Cortex of kidney (tissue), 1 donor: ENCODE data around the gene RAB22A.
"Not testable (repeated sequence)": the region's sequence is repeated elsewhere in the genome, so short reads cannot be mapped to it uniquely, and the experiment has no call there.

Experiments used
- DNase-seq: peaks from one replicate; lab custom pipeline; 2025; lab: John Stamatoyannopoulos, UW

RAB22A gene

GRCh38 chr20:58344741-58345140, 35.2 kb downstream of the RAB22A start:
- DNase-seq, result no peak

- DNase-seq, result no peak
Observed at GRCh38 chr20:58349570-58349969, 40.1 kb downstream of the RAB22A start.

- no peak for DNase-seq
Observed at GRCh38 chr20:58352468-58352867, 43.0 kb downstream of the RAB22A start.

- DNase-seq, result no peak
Observed at GRCh38 chr20:58359441-58359840, 49.9 kb downstream of the RAB22A start.

DNA sequence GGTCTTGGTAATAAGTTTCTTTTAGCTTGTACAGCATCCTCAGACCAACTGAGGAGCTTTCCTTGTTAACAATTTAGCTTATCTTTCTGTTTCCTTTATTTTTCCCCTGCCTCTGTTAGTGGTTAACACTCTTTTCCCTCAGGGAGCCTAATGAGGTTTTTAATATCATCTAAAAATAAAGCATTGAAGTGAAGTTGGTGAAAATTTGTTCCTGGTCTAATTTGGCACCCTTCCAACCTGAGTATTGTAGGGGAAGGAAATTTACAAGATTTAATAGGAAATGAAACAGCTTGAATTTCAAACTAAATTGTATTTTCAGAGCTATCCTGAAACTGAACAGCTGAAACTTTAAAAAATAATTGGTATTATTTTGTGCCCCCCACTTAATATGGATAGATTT, 51.4 kb downstream of the RAB22A start:
- DNase-seq, result no peak

DNA sequence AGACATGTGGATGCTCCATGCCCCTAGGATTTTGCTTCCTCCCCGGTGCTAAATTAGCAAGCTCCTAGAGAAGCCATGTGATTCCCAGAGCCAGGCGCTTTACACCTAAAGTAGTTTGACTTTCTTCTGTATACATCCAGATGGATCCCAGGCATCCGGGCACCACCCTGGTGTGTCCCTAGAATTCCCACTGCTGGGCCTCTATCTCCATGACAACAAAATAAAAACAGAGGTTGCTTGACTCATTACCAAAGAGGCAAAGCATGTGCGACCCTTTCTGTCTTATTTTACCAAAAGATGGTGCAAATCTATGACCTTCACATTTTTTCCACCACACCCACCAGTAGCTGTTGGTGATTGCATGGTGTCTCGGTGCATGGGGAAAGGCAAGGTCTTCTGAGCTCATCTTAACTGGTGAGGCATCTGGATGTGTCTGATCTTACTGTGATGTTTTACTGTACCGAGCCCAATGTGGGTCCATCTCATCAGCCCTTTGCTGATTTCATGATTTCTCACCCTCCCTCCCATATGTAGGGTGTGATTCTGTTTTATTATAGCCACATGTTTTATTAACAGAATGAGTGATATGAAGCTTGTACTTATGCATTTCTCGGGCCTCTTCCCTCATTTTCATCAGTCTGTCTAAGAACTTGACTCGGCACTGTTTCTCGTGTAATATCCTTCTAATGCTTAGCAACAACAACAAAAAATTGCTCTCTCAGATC, 52.1 kb downstream of the RAB22A start:
- no peak for DNase-seq

DNA sequence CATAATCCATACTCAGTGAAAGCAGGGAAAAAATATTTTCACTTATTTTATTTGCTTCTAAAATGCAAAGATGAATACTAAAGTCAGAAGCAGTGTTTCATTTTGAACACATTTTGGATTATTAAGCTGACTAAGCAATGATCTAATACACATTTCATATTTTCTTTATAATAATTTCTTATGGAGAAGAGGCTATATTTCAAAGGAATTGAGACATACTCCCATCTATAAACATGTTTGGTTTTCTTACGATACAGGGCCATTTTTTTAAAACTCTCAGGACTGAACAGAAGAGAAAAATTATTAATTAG, 52.6 kb downstream of the RAB22A start:
- no peak for DNase-seq

- no peak for DNase-seq
Observed at GRCh38 chr20:58362970-58363369, 53.5 kb downstream of the RAB22A start.

GRCh38 chr20:58366866-58367265, 57.4 kb downstream of the RAB22A start:
- no peak for DNase-seq

- DNase-seq, result no peak
Observed at GRCh38 chr20:58372806-58373205, 63.3 kb downstream of the RAB22A start.

DNA sequence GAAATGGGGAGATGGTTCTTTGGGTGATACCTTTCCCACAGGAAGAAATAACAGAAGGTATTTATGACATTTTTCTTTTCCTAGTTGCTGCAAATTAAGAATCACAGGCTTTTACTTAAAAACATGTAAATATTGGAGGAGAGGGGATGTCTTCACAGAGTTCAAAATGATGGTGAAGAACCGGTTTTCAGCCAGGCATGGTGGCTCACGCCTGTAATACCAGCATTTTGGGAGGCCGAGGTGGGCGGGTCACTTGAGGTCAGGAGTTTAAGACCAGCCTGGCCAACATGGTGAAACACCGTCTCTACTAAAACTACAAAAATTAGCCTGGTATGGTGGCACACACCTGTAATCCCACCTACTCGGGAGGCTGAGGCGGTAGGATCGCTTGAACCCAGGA, 63.8 kb downstream of the RAB22A start:
- not testable (repeated sequence) for DNase-seq

DNA sequence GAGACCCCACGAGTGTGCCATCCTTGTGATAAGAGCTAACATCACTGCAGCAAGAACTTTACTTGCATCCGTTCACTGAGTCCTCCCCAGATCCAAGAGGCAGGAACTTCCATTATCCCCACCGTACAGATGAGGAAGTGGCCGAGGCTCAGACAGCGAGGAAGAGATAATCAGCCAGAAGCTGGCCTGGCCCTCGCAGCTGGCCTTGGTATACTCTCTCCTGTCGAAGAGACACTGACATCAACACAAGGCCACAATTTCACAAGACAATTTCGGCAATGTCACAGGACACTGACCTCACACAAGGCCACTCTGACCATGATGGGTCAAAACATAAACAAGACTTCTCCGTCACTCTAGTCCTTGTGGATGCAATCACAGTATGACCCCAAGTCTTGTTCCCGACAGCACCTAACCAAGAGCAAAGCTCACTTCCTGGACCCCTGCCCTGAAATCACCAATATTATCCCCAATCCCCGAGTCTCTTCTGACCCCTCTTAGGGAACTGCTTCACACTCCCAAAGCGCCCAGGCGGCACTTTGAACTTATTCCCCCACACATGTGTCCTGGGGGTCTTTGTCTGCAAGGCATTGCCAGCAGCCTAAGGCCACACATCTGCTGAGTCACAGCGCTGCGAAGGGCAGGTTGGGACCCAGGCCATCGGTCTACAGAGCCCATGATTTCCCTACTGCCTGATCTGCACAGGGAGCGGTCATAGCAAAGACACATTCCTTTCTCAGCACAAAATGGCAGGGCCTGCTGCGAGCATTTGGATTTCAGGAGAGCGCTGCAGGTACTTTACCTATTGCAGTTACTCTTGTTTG, 64.7 kb downstream of the RAB22A start:
- DNase-seq, result no peak

- DNase-seq, result no peak
Observed at GRCh38 chr20:58374906-58375758, 65.6 kb downstream of the RAB22A start.

DNA sequence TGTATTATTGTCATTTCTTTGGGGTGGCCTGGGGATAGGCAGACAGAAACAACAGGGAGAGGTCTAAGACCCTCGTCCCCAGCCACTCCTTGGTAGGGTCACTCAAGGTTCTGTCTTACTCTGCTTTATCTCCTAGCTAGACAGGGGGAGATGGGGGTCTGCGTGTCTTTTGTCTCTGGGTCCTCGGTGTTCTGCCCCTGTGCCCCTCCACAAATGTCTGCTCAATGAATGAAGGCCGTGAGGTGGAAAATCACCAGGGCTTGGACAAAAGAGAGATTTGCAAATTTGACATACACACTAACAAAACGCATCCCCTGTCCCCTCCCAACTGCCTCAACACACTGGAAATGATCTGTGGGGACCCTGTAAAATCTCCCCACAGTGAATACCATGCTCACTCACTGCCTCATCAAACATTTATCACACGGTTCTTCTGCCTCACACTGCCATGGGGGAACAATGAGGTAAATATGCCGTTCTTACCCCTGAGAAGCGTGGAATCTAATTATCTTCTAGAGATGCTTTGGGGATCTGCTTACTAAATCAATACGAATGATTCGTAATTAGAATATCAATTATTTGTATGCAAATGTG, 66.3 kb downstream of the RAB22A start:
- no peak for DNase-seq

DNA sequence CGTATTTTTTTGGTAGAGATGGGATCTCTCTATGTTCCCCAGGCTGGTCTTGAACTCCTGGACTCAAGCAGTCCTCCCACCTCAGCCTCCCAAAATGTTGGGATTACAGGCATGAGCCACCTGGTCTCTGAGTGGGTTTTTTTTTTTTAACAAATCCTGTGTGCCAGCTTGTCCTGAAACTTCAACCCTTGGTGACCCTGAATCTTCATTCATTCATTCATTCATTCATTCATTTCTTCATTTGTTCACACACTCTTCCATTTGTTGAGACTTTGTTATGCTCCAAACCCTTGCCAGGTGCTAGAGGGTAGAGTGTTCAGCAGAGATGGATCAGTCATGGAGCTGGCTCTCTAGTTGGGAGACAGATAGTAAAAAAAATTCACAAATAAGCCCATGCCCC, 67.5 kb downstream of the RAB22A start:
- DNase-seq, result no peak

GRCh38 chr20:58377766-58378401, 68.4 kb downstream of the RAB22A start:
- DNase-seq, result no peak

- no peak for DNase-seq
Observed at GRCh38 chr20:58378704-58379103, 69.2 kb downstream of the RAB22A start.

DNA sequence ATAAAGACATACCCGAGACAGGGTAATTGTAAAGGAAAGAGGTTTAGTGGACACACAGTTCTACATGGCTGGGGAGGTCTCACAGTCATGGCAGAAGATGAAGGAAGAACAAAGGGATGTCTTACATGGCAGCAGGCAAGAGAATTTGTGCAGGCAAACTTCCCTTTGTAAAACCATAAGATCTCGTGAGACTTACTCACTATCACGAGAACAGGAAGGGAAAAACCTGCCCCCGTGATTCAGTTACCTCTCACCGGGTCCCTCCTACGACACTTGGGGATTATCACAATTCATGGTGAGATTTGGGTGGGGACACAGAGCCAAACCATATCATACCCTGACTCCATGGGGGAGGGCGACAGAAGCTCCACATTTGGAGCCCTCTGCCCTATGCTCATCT, 72.1 kb downstream of the RAB22A start:
- no peak for DNase-seq

- no peak for DNase-seq
Observed at GRCh38 chr20:58382096-58382495, 72.6 kb downstream of the RAB22A start.

DNA sequence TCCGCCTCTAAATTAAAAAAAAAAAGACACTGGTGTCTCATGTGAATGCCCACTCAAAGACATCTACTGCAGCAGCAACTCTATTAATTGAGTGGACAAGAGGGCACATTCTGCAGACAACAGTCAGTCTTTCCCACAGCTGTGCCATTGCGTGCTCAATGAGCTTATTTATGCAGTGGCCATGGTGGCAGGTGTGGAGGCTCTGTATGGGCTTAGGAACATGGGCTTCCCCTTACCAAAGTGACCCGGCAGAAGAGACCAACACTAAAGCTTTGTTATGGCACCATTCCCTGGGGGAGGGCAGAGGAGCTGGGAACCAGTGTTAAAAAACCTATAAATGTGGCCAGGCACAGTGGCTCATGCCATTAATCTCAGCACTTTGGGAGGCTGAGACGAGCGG, 75.3 kb downstream of the RAB22A start:
- no peak for DNase-seq

DNA sequence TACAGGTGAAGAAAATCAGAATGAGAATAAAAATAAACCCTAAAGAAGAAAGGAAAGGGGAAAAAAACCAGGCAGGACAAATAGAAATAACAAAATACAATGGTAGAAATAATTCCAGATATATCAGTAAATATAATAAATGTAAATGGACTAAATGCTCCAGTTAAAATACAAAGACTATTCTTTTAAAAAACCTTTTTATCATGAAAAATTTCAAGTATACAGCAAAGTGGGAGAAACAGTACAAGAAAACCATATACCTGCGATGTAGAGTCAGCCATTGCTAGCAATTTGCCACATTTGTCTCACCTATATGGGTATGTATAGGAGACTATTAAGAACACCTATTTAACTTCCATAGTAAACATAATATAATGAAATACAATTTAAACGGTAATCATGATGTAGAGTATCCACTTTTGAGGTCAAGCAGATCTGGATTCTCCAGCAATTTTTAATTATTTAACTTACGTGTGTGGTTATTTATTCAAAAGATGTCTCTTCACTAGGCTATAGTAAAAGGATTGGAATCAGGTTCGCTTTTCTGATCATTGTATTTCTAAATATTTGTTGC, 78.6 kb downstream of the RAB22A start:
- DNase-seq, result no peak
